AG04450 (cell line): Measurements from ENCODE around the gene PIK3AP1. TPM values are rescaled to one million over a fixed set of nuclear protein-coding genes. Genes with fewer than 3 reads are reported as not detected.

Source experiments
- CTCF ChIA-PET: fragments of 300-600, 350-600 bp; formaldehyde crosslinking; extraction: SDS; loops from one replicate; lab custom pipeline; 2022; ENCODE audit warnings: antibody characterized with exemption, inconsistent platforms; lab: Charles Lee
- POLR2A ChIA-PET: fragments of 350-600 bp; formaldehyde crosslinking; extraction: SDS; loops from one replicate; lab custom pipeline; 2021; ENCODE audit warnings: antibody characterized with exemption, inconsistent platforms; lab: Yijun Ruan, JAX
- DNase-seq: peaks from one replicate; pipeline ENCODE4 v3.0.0-alpha.2; 2011; ENCODE audit warnings: low read depth, low spot score
- H3K27ac ChIP-seq: one replicate; pipeline ENCODE4 v1.5.1; 2012; ENCODE audit warnings: low read depth, low read length, control low read depth
- H3K27me3 ChIP-seq: one replicate; pipeline ENCODE4 v1.6.0; 2012; ENCODE audit warnings: low read length; ENCODE audit not compliant: control insufficient read depth, insufficient read depth
- H3K4me3 ChIP-seq: 2 replicates; pipeline ENCODE4 v1.5.1; 2011; ENCODE audit warnings: mild to moderate bottlenecking, low read depth, low read length, control low read depth
- H3K9me3 ChIP-seq: 2 replicates; pipeline ENCODE4 v1.5.1; 2012; ENCODE audit warnings: low read length; ENCODE audit not compliant: control insufficient read depth, insufficient read depth
- CTCF ChIP-seq: IDR thresholded peaks from 2 replicates; pipeline ENCODE4 v1.5.1; 2011; ENCODE audit warnings: low read depth, low read length, control low read depth, inconsistent platforms
- polyA plus RNA-seq: library from polyadenylated mRNA; depleted of rRNA; stranded (reverse); fragments of >200 nt; gene quantifications from 2 replicates; pipeline ENCODE4 v1.2.3, GENCODE V29; 2011

PIK3AP1 gene
- polyA plus RNA-seq, 1 experiment, result 0.05 TPM

GRCh38 chr10:96724621-96725020 is 4.3 kb upstream of the PIK3AP1 start:
- ChIA-PET CTCF (no interaction called here), POLR2A (no interaction called here)
- Histone ChIP-seq H3K4me3 (no peak overlapping the region), H3K27me3 (peaks cover 23% of the 10 kb centered on the region), H3K9me3 (no peaks in the 10 kb centered on the region; the same call in 1 of the 2 replicates), H3K27ac (no peak overlapping the region)
- no peak for TF ChIP-seq CTCF
- DNase-seq, result no peak

GRCh38 chr10:96721207-96721572 is 876 bp upstream of the PIK3AP1 start:
- Histone ChIP-seq H3K27ac (no peak overlapping the region), H3K27me3 (peaks cover 33% of the 10 kb centered on the region), H3K4me3 (no peak overlapping the region), H3K9me3 (no peaks in the 10 kb centered on the region; the same call in 1 of the 2 replicates)
- ChIA-PET POLR2A (no interaction called here), CTCF (no interaction called here)
- TF ChIP-seq CTCF, result no peak
- no peak for DNase-seq

- ChIA-PET POLR2A (no interaction called here), CTCF (no interaction called here)
- Histone ChIP-seq H3K9me3 (no peaks in the 10 kb centered on the region; the same call in 1 of the 2 replicates), H3K4me3 (peak overlapping the region; percentile 4; the same call in 1 of the 2 replicates), H3K27ac (no peak overlapping the region), H3K27me3 (peaks cover 33% of the 10 kb centered on the region)
- TF ChIP-seq CTCF, result peak; percentile 31; the same call in 1 of the 2 replicates
- no peak for DNase-seq
Measured at GRCh38 chr10:96719850-96720421, 378 bp downstream of the PIK3AP1 start.

- no peaks in the 10 kb centered on the region; the same call in 1 of the 2 replicates for H3K9me3 ChIP-seq
- no peak overlapping the region for H3K4me3 ChIP-seq
- no peak overlapping the region for H3K27ac ChIP-seq
- CTCF ChIA-PET, result no interaction called here
- TF ChIP-seq CTCF, result no peak
- DNase-seq, result no peak
- POLR2A ChIA-PET, result no interaction called here
- H3K27me3 ChIP-seq, result peaks cover 33% of the 10 kb centered on the region
Measured at GRCh38 chr10:96719200-96719599, 1.1 kb downstream of the PIK3AP1 start.

GRCh38 chr10:96718304-96718990 is 1.9 kb downstream of the PIK3AP1 start:
- DNase-seq, result no peak
- TF ChIP-seq CTCF, result no peak
- peaks cover 33% of the 10 kb centered on the region for H3K27me3 ChIP-seq
- no peak overlapping the region for H3K4me3 ChIP-seq
- no peak overlapping the region for H3K27ac ChIP-seq
- H3K9me3 ChIP-seq, result no peaks in the 10 kb centered on the region; the same call in 1 of the 2 replicates
- CTCF ChIA-PET, result interaction anchor here (0.6 kb wide), 1 partner anchor 26 kb away, joined by 3 read pairs; no protein-coding TSS in a partner anchor
- POLR2A ChIA-PET, result no interaction called here
